Endodermal cell (in vitro differentiated cells): ENCODE data around the gene SEPTIN5. TPM values are rescaled to one million over a fixed set of nuclear protein-coding genes. Genes with fewer than 3 reads are reported as not detected.

Experiments used
- DNase-seq: peaks from one replicate; pipeline ENCODE4 v3.0.0-alpha.2; 2017
- H3K27ac ChIP-seq: 2 replicates; pipeline ENCODE4 v1.5.1; 2013; ENCODE audit warnings: mild to moderate bottlenecking, low read depth, low read length, moderate library complexity
- H3K27me3 ChIP-seq: 2 replicates; pipeline ENCODE4 v1.6.1; 2013; ENCODE audit warnings: mild to moderate bottlenecking, low read length, moderate library complexity; ENCODE audit not compliant: insufficient read depth, control insufficient read depth, poor library complexity, severe bottlenecking
- H3K36me3 ChIP-seq: 2 replicates; pipeline ENCODE4 v1.7.0; 2013; ENCODE audit warnings: mild to moderate bottlenecking, low read length, moderate library complexity; ENCODE audit not compliant: control insufficient read depth, insufficient read depth
- H3K4me1 ChIP-seq: one replicate; pipeline ENCODE4 v1.7.0; 2013; ENCODE audit warnings: low read length; ENCODE audit not compliant: control insufficient read depth, insufficient read depth
- H3K4me3 ChIP-seq: 2 replicates; pipeline ENCODE4 v1.5.1; 2013; ENCODE audit warnings: mild to moderate bottlenecking, low read length, moderate library complexity
- H3K9ac ChIP-seq: 2 replicates; pipeline ENCODE4 v1.6.1; 2013; ENCODE audit warnings: mild to moderate bottlenecking, low read length, moderate library complexity; ENCODE audit not compliant: poor library complexity, severe bottlenecking; ENCODE audit errors: extremely low read depth
- H3K9me3 ChIP-seq: 2 replicates; pipeline ENCODE4 v1.6.1; 2013; ENCODE audit warnings: mild to moderate bottlenecking, low read length, moderate library complexity; ENCODE audit not compliant: control insufficient read depth
- H3K27ac Mint-ChIP-seq: 2 replicates; pipeline ENCODE4 v1.8.0; 2020; ENCODE audit warnings: mixed read lengths
- H3K27me3 Mint-ChIP-seq: 2 replicates; pipeline ENCODE4 v1.8.0; 2021; ENCODE audit warnings: mild to moderate bottlenecking, mixed read lengths; ENCODE audit not compliant: insufficient read depth
- H3K36me3 Mint-ChIP-seq: 2 replicates; pipeline ENCODE4 v1.8.0; 2020; ENCODE audit warnings: low read depth, mixed read lengths
- H3K4me1 Mint-ChIP-seq: 2 replicates; pipeline ENCODE4 v1.8.0; 2020; ENCODE audit warnings: mixed read lengths
- H3K4me3 Mint-ChIP-seq: 2 replicates; pipeline ENCODE4 v1.8.0; 2020; ENCODE audit warnings: mild to moderate bottlenecking, moderate library complexity, mixed read lengths
- H3K9me3 Mint-ChIP-seq: 2 replicates; pipeline ENCODE4 v1.8.0; 2020; ENCODE audit warnings: mild to moderate bottlenecking, mixed read lengths
- CTCF ChIP-seq: fragments of 200-600 bp; sonication (generic); conservative IDR thresholded peaks from 2 replicates; pipeline ENCODE4 v1.5.0; 2021; ENCODE audit warnings: antibody characterized with exemption, mild to moderate bottlenecking
- WGBS, 2 experiments: methylation state at CpG; one replicate each; pipeline versions ENCODE4 v1.1.5 to v1.1.7; 2013; ENCODE audit warnings: missing lambda C conversion rate in 2 of 2, mixed read lengths in 1 of 2; ENCODE audit not compliant: insufficient coverage in 1 of 2, insufficient read length in 1 of 2; 5-methylcytosine and 5-hydroxymethylcytosine counted together
- total RNA-seq, 2 donors: library from RNA; stranded (reverse); fragmentation: NEBNext Ultra II Directional in 1 of 2; extraction: Animal tissue kit (Norgen Biotek cat#: 25700) in 1 of 2; gene quantifications; 2 replicates in 1 of 2; 3 replicates in 1 of 2; pipeline ENCODE4 v1.2.1, GENCODE V29; 2021

The SEPTIN5 gene
- total RNA-seq, 2 donors from 2014 or later, result 9.8 to 20.0 TPM

DNA sequence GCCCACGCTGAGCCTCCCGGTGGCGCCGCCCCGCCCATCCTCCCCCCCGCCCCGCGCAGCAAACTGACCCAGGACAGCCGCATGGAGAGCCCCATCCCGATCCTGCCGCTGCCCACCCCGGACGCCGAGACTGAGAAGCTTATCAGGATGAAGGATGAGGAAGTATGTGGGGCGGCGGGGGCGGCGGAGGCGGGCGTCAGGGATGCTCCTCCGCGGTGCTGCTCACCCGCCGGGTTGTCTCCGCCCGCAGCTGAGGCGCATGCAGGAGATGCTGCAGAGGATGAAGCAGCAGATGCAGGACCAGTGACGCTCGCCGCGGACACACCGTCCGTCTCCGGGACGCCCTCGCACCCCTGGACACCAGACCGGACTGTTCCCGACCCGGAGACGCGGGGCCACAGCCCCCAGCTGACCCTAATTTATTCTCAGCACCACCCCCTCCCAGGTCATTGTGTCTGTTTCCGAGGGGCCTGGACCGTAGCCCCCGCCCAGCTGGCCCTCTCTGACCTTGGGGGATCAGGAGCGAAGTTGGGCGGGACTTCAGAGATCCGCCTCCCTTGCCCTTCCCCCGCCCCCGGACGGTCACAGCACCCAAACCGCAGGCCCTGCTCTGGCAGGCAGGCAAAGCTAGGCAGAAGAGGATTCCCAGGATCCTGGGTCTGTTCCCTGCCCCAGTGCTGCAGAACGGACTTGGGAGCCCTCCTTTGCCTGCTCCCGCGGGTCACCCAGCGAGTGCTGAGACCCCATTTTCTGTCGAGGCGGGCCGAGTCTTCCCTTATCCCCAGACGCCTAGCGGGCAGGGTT is 8.1 kb downstream of the SEPTIN5 start:
- WGBS, 2 experiments, result 10 to 19% methylated on average over 15 to 60 of the region's 60 CpGs
- Histone ChIP-seq H3K4me3 (no peak overlapping the region), H3K4me1 (no peaks in the 10 kb centered on the region), H3K27ac (no peak overlapping the region), H3K36me3 (no peaks in the 10 kb centered on the region), H3K9ac (no peak overlapping the region), H3K9me3 (no peaks in the 10 kb centered on the region), H3K27me3 (peaks cover 98% of the 10 kb centered on the region)
- Mint-ChIP-seq H3K27me3 (peaks cover 81% of the 10 kb centered on the region), H3K9me3 (no peaks in the 10 kb centered on the region), H3K27ac (no peak overlapping the region), H3K4me3 (no peak overlapping the region), H3K4me1 (peaks cover 5% of the 10 kb centered on the region), H3K36me3 (peaks cover 12% of the 10 kb centered on the region)
- peak; percentile 69 for DNase-seq
- no peak for TF ChIP-seq CTCF

GRCh38 chr22:19722982-19723231 is 8.6 kb downstream of the SEPTIN5 start:
- Histone ChIP-seq H3K27ac (no peak overlapping the region), H3K9ac (no peak overlapping the region), H3K27me3 (peaks cover 98% of the 10 kb centered on the region), H3K36me3 (no peaks in the 10 kb centered on the region), H3K4me1 (no peaks in the 10 kb centered on the region), H3K4me3 (no peak overlapping the region), H3K9me3 (no peaks in the 10 kb centered on the region)
- Mint-ChIP-seq H3K9me3 (no peaks in the 10 kb centered on the region), H3K4me1 (peaks cover 5% of the 10 kb centered on the region), H3K4me3 (peak overlapping the region; percentile 36), H3K27me3 (peaks cover 83% of the 10 kb centered on the region), H3K27ac (no peak overlapping the region), H3K36me3 (peaks cover 12% of the 10 kb centered on the region)
- no peak for DNase-seq
- 15 to 28% methylated on average over 12 to 15 of the region's 15 CpGs for WGBS, 2 experiments
- no peak for TF ChIP-seq CTCF

DNA sequence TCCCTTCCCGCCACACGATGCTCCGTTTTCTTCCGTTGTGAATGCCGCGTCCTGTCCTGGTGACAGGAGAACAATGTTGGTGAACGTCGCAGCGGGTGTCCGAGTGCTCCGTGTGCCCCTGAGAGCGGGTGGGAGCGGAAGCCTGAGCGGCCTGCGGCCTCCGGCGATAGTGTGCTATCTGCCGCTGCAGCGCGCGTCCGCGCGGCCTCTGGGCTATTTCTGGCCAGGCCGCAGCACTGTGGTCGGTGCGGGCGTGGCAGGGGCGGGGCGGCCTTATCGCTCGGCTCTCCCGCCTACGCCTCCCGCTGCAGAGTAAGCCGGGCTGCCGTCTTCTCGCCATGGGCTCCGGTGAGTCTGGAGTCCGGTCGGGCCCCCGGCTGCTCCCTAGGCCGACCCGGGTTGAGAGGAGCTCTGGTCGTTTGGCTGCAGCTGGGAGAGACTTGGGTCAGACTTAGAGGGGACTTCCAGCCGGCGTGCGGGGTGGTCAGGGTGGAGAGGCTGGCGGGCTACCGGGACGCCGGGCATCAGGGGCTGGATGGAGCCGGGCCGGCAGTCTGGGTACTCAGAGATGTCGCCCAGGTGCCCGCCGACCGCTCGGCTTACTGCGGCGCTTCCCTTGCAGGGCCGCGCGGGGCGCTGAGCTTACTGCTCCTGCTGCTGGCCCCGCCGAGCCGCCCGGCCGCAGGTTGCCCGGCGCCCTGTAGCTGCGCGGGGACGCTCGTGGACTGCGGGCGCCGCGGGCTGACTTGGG is 9.1 kb downstream of the SEPTIN5 start, which contains the start of gene GP1BB:
GP1BB (plus strand) TSS at position 308 of the 751 bp plus-strand sequence; CDS start at position 339, 31 bp downstream.
- no peaks in the 10 kb centered on the region for H3K4me1 ChIP-seq
- H3K9me3 ChIP-seq, result no peaks in the 10 kb centered on the region
- Mint-ChIP-seq H3K9me3 (no peaks in the 10 kb centered on the region), H3K27me3 (peaks cover 88% of the 10 kb centered on the region), H3K4me3 (peak within 1 kb of the TSS; percentile 36), H3K36me3 (peaks cover 12% of the 10 kb centered on the region), H3K27ac (no peak within 1 kb of the TSS), H3K4me1 (peaks cover 5% of the 10 kb centered on the region)
- peaks cover 100% of the 10 kb centered on the region for H3K27me3 ChIP-seq
- no peaks in the 10 kb centered on the region for H3K36me3 ChIP-seq
- no peak within 1 kb of the TSS for H3K4me3 ChIP-seq
- H3K9ac ChIP-seq, result no peak within 1 kb of the TSS
- no peak within 1 kb of the TSS for H3K27ac ChIP-seq
- TF ChIP-seq CTCF, result peak; percentile 52
- DNase-seq, result peak; percentile 83
- WGBS, 2 experiments, result 3 to 13% methylated on average over 23 to 80 of the region's 80 CpGs
